ENCODE results near the gene CBLN3.

Gene CBLN3

DNA sequence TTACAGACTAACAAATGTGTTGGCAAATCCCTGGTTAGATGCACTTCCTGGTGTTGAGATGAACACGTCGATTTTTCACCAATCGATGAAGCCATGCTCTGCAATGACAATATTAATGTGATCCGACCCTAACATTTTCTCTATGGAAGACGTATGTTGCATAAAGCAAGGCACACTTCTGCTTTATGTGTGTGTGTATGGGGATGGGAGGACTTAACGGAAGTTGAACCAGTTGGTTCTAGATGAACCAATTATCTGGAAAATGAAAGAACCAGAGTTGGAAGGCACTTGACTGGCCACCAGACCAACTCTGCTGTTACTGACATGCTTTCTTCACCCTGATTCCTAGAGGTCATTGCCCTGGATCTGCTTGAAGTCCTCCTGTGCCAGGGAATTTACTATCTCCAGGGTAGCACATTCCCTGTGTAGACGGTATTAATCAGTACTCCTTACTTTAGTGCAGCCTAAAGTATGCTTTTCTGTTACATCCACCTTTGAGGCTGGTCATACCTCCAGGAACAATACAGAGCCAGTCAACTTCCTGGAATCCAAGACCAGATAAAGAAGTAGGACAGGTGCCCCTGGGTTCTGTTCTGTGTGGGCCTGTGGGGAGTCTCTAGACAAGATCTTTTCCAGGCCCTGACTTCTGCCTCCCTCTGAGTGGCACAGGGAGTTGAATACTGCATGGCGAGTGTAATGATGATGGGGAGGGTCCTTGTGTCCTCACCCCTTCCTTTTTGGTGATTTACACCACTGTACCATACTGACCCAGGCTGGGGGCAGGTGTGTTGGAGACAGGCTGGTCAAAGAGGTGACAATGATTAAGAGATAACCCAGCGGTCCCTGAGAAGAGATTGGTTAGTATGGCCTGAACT is 9.0 kb upstream of the CBLN3 start:
- Histone ChIP-seq H3K4me3 (ENCODE audit: low read depth, low read length) (no peak overlapping the region), H3K79me2 (ENCODE audit: control insufficient read depth, insufficient read depth, low read length, unreplicated experiment) (peaks cover 14% of the 10 kb centered on the region), H3K27ac (ENCODE audit: low read depth, low read length) (no peak overlapping the region), H3K27me3 (ENCODE audit: insufficient read depth, low read length) (no peaks in the 10 kb centered on the region), H3K36me3 (ENCODE audit: insufficient read depth, low read length) (peaks cover 18% of the 10 kb centered on the region), H3K4me1 (ENCODE audit: control insufficient read depth, insufficient read depth, low read length, unreplicated experiment) (peaks cover 19% of the 10 kb centered on the region), H2AFZ (ENCODE audit: low read length, unreplicated experiment) (no peak overlapping the region)

DNA sequence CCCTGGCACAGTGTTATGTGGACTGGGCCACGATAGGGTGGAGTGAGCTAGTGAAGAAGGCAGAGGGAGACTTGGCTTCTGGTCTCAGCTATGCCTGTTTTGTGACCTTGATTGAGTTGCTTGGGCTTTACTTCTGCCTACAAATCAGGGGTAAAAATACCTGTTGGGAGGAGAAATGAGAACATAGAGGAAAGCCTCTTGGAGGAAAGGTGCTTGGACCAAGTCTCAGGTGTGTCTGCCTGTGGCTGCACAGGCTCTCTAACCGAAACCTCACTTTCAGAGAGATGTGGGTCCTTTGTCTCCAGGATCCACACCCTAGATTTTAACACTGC is 8.2 kb upstream of the CBLN3 start:
- Histone ChIP-seq H3K27me3 (ENCODE audit: insufficient read depth, low read length) (no peaks in the 10 kb centered on the region), H2AFZ (ENCODE audit: low read length, unreplicated experiment) (no peak overlapping the region), H3K36me3 (ENCODE audit: insufficient read depth, low read length) (peaks cover 20% of the 10 kb centered on the region), H3K4me1 (ENCODE audit: control insufficient read depth, insufficient read depth, low read length, unreplicated experiment) (peaks cover 19% of the 10 kb centered on the region), H3K4me3 (ENCODE audit: low read depth, low read length) (no peak overlapping the region), H3K79me2 (ENCODE audit: control insufficient read depth, insufficient read depth, low read length, unreplicated experiment) (peaks cover 14% of the 10 kb centered on the region), H3K27ac (ENCODE audit: low read depth, low read length) (no peak overlapping the region)

DNA sequence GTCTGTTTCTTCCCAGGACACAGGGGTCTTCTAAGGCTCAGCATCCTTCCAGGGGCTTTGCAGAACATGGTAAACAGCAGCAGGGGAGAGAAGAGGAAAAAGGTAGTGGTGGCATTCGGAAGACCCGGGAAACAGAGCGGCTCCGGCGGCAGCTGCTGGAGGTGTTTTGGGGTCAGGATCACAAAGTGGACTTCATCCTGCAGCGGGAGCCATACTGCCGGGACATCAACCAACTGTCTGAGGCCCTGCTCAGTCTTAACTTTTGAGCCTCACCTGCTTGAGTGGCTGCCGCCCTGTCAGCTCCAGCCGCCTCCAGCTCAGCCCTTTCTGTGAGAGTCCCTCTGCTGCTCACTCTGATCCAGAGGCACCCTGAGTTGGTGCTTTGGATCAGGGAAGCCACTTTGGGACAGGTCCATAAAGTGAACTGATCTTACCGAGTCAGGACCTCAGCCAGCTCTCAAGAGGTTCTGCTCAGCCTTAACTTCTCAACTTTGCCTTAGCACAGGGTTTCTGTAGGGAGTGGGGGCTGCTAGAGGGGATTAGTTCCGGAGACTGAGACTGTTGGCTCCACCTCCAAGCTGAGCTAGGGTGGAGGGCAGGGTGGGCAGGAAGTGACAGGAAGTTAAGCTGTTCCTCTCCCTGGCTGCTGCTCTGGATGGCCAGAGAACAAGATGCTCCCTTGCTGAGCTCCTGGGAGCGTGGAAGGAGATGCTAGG is 7.7 kb upstream of the CBLN3 start:
- peaks cover 23% of the 10 kb centered on the region for H3K36me3 ChIP-seq (ENCODE audit: insufficient read depth, low read length)
- H3K4me3 ChIP-seq (ENCODE audit: low read depth, low read length): no peak overlapping the region
- peaks cover 24% of the 10 kb centered on the region for H3K4me1 ChIP-seq (ENCODE audit: control insufficient read depth, insufficient read depth, low read length, unreplicated experiment)
- no peak overlapping the region for H2AFZ ChIP-seq (ENCODE audit: low read length, unreplicated experiment)
- H3K27ac ChIP-seq (ENCODE audit: low read depth, low read length): no peak overlapping the region
- H3K27me3 ChIP-seq (ENCODE audit: insufficient read depth, low read length): no peaks in the 10 kb centered on the region
- H3K79me2 ChIP-seq (ENCODE audit: control insufficient read depth, insufficient read depth, low read length, unreplicated experiment): peaks cover 19% of the 10 kb centered on the region

DNA sequence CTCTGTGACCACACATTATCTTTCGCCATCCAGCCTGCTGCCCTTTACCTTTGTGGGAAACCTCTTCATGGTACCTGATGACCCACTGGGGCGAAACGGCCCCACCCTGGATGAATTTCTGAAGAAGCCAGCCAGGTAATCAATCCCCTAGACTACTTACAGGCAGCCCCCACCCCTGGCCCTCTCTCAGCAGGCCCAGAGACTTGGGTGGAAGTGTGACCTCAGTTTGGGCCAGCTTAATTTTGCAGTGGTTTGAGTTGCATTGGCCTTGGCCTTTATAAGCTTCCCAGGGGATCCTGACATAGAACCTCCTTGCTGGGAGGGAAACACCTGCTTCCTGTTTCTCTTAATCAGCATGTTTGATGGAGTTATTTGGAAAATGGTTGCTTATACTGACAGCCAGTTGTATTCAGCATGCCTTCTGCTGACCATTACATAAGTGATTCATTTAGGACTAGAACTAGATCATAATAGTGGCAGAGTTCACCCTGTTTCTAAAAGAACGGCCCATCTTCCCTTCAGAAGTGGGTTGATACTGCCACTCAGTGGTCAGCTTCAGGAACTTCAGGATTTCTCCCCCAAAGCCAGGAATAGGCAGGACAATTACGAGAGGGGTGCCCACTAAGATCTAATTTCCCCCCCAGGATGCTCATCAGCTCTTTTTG is 7.0 kb upstream of the CBLN3 start:
- Histone ChIP-seq H3K4me1 (ENCODE audit: control insufficient read depth, insufficient read depth, low read length, unreplicated experiment) (peaks cover 27% of the 10 kb centered on the region), H3K27me3 (ENCODE audit: insufficient read depth, low read length) (no peaks in the 10 kb centered on the region), H3K36me3 (ENCODE audit: insufficient read depth, low read length) (peaks cover 23% of the 10 kb centered on the region), H3K4me3 (ENCODE audit: low read depth, low read length) (no peak overlapping the region), H3K79me2 (ENCODE audit: control insufficient read depth, insufficient read depth, low read length, unreplicated experiment) (peaks cover 21% of the 10 kb centered on the region), H3K27ac (ENCODE audit: low read depth, low read length) (no peak overlapping the region), H2AFZ (ENCODE audit: low read length, unreplicated experiment) (no peak overlapping the region)

DNA sequence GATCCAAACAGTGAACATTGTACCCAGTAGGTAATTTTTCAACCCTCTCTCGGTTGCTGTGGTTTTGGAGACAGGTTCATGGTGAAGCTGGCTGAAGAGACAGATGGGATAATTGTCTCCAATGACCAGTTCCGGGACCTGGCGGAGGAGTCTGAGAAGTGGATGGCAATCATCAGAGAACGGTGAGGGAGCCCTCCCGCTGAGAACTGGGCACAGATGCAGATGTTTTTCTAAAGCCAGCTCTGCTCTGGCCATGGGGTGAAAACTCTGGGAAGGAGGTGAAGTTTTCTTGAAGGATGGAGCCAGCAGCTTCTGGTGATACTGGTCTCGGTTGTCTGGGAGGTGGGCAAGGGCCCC is 6.5 kb upstream of the CBLN3 start:
- Histone ChIP-seq H3K27ac (ENCODE audit: low read depth, low read length) (no peak overlapping the region), H3K36me3 (ENCODE audit: insufficient read depth, low read length) (peaks cover 23% of the 10 kb centered on the region), H3K27me3 (ENCODE audit: insufficient read depth, low read length) (no peaks in the 10 kb centered on the region), H2AFZ (ENCODE audit: low read length, unreplicated experiment) (no peak overlapping the region), H3K79me2 (ENCODE audit: control insufficient read depth, insufficient read depth, low read length, unreplicated experiment) (peaks cover 21% of the 10 kb centered on the region), H3K4me1 (ENCODE audit: control insufficient read depth, insufficient read depth, low read length, unreplicated experiment) (peaks cover 27% of the 10 kb centered on the region), H3K4me3 (ENCODE audit: low read depth, low read length) (no peak overlapping the region)

DNA sequence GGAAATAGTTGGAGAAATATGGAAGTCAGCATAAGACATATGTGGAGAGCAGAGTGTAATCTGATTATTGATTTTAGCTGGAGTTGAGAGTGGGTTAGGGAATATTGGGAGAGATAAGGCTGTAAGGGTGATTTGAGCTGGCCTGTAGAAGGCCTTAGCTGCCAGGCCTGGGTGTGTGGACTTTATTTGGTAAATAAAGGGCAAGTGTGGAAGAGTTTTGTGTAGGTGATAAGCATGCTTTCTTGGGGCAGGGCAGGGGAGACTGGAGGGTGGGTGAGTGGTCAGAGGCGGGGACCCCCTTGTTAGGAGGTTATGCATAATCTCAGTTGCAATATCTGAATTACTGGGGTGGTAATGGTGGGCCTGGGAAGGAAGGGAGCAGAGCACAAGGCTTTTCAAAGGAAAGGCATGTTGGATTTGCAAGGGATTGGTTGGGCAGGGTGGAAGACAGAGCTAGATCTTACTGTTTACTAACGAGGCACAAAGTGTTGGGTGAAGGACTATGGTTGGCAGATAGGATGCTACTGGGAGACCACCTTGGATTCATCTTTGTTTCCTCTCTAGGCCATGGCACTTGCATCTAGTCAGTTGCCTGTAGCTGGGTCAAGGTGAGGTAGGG is 5.8 kb upstream of the CBLN3 start:
- H2AFZ ChIP-seq (ENCODE audit: low read length, unreplicated experiment): no peak overlapping the region
- H3K36me3 ChIP-seq (ENCODE audit: insufficient read depth, low read length): peaks cover 23% of the 10 kb centered on the region
- peaks cover 18% of the 10 kb centered on the region for H3K79me2 ChIP-seq (ENCODE audit: control insufficient read depth, insufficient read depth, low read length, unreplicated experiment)
- H3K27me3 ChIP-seq (ENCODE audit: insufficient read depth, low read length): no peaks in the 10 kb centered on the region
- H3K4me3 ChIP-seq (ENCODE audit: low read depth, low read length): no peak overlapping the region
- no peak overlapping the region for H3K27ac ChIP-seq (ENCODE audit: low read depth, low read length)
- H3K4me1 ChIP-seq (ENCODE audit: control insufficient read depth, insufficient read depth, low read length, unreplicated experiment): peaks cover 21% of the 10 kb centered on the region

DNA sequence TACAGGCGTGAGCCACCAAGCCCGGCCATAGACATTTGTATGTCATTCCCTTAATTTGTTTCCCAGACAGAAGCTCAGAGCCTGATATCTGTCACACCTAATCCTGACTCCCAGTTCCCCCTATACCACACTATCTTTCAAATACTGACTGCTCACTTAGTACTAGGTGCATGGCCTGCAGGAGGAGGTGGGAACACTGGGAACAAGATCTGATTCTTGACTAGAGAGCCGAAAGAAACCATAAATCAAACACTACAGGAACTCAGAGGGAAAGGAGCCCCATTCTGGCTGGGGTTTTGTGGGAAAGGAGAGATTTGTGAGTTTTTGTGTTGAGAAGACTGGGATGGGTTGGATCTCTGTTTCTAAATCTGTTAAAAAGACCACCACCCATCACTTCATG is 5.2 kb upstream of the CBLN3 start:
- Histone ChIP-seq H3K4me3 (ENCODE audit: low read depth, low read length) (no peak overlapping the region), H3K79me2 (ENCODE audit: control insufficient read depth, insufficient read depth, low read length, unreplicated experiment) (peaks cover 20% of the 10 kb centered on the region), H2AFZ (ENCODE audit: low read length, unreplicated experiment) (no peak overlapping the region), H3K4me1 (ENCODE audit: control insufficient read depth, insufficient read depth, low read length, unreplicated experiment) (peaks cover 19% of the 10 kb centered on the region), H3K36me3 (ENCODE audit: insufficient read depth, low read length) (peaks cover 22% of the 10 kb centered on the region), H3K27ac (ENCODE audit: low read depth, low read length) (no peak overlapping the region), H3K27me3 (ENCODE audit: insufficient read depth, low read length) (no peaks in the 10 kb centered on the region)

DNA sequence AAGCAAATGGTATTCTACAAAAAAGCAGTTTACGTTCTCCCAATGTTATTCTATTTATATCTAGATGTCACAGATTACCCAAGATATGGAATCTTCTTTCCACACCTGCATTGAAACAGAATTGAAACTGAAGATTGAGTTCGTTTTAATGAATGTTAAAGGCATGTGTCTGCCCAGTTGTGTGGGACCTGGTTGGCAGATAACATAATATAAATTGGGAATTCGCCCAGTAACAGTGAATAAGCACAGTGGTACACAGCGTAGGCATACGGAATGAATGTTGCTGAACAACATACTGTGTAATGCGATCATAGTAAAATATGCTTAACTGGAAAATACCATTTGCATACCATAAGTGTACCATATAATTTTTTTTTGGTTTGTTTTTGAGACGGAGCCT is 4.6 kb upstream of the CBLN3 start:
- H2AFZ ChIP-seq (ENCODE audit: low read length, unreplicated experiment): no peak overlapping the region
- H3K4me1 ChIP-seq (ENCODE audit: control insufficient read depth, insufficient read depth, low read length, unreplicated experiment): peaks cover 24% of the 10 kb centered on the region
- no peaks in the 10 kb centered on the region for H3K27me3 ChIP-seq (ENCODE audit: insufficient read depth, low read length)
- no peak overlapping the region for H3K4me3 ChIP-seq (ENCODE audit: low read depth, low read length)
- peaks cover 17% of the 10 kb centered on the region for H3K36me3 ChIP-seq (ENCODE audit: insufficient read depth, low read length)
- no peak overlapping the region for H3K27ac ChIP-seq (ENCODE audit: low read depth, low read length)
- peaks cover 20% of the 10 kb centered on the region for H3K79me2 ChIP-seq (ENCODE audit: control insufficient read depth, insufficient read depth, low read length, unreplicated experiment)

DNA sequence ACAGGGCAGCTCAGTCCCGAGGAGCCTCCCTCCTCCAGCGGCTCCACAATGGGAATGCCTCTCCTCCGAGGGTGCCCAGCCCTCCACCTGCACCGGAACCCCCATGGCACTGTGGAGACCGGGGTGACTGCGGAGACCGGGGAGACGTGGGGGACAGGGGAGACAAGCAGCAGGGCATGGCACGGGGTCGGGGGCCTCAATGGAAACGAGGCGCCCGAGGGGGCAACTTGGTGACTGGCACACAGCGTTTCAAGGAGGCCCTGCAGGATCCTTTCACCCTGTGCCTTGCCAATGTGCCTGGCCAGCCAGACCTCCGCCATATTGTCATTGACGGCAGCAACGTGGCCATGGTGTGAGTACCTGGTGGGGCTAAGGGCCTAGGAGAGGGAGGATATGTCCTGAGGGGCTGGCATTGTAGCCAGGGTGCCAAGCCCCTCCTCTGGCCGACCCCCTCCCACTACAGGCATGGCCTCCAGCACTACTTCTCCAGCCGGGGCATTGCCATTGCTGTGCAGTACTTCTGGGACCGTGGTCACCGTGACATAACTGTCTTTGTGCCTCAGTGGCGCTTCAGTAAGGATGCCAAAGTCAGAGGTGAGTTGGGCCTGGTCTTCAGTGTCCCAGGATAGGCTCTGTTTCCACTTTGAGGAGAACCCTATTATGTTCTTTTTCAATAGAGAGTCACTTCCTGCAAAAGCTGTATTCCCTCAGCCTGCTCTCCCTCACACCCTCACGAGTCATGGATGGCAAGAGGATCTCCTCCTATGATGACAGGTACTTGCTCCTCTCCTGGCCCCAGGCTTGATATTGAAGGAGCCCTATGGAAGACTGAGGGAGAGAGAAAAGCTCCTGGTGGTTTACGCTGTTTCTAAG is 3.0 kb upstream of the CBLN3 start:
- Histone ChIP-seq H3K36me3 (ENCODE audit: insufficient read depth, low read length) (peaks cover 5% of the 10 kb centered on the region; the same call in 1 of the 2 replicates), H3K4me1 (ENCODE audit: control insufficient read depth, insufficient read depth, low read length, unreplicated experiment) (peaks cover 26% of the 10 kb centered on the region), H3K27me3 (ENCODE audit: insufficient read depth, low read length) (no peaks in the 10 kb centered on the region), H3K4me3 (ENCODE audit: low read depth, low read length) (peak overlapping the region; percentile 100), H2AFZ (ENCODE audit: low read length, unreplicated experiment) (no peak overlapping the region), H3K79me2 (ENCODE audit: control insufficient read depth, insufficient read depth, low read length, unreplicated experiment) (peaks cover 20% of the 10 kb centered on the region), H3K27ac (ENCODE audit: low read depth, low read length) (no peak overlapping the region)
